GM13976 (cell line): ENCODE data around the gene C1R.

Experiments
- DNase-seq: peaks from one replicate; pipeline ENCODE4 v3.0.0; 2012; ENCODE audit warnings: low spot score
- CTCF ChIP-seq: IDR thresholded peaks from 2 replicates; pipeline ENCODE4 v1.5.1; 2012; ENCODE audit warnings: borderline replicate concordance, mild to moderate bottlenecking; ENCODE audit not compliant: insufficient read depth; ENCODE audit errors: extremely low read depth, missing control alignments, control extremely low read depth
- in situ Hi-C: fragments of 300-500 bp; cut with MboI; formaldehyde crosslinking; loops from one replicate; pipeline ENCODE4 v1.12.0; 2022; ENCODE audit warnings: low sequenced_read_pairs, mixed read lengths, inconsistent platforms; ENCODE audit not compliant: unreplicated experiment

C1R gene

GRCh38 chr12:7089196-7089871 is 2.9 kb downstream of the C1R start:
- TF ChIP-seq CTCF: no peak
- no peak for DNase-seq
- in situ Hi-C loops: no loop called here

GRCh38 chr12:7083125-7083524 is 9.1 kb downstream of the C1R start:
- in situ Hi-C loops: no loop called here
- TF ChIP-seq CTCF: no peak
- no peak for DNase-seq

GRCh38 chr12:7081037-7081436 is 11.2 kb downstream of the C1R start:
- in situ Hi-C loops: no loop called here
- no peak for TF ChIP-seq CTCF

GRCh38 chr12:7079826-7080125 is 12.5 kb downstream of the C1R start:
- no peak for DNase-seq
- in situ Hi-C loops: no loop called here
- TF ChIP-seq CTCF: no peak

More at GRCh38 chr12:7081037-7081436, 11.2 kb downstream of the C1R start:
- DNase-seq: no peak

- in situ Hi-C loops: no loop called here
- no peak for TF ChIP-seq CTCF
- no peak for DNase-seq
Observed at GRCh38 chr12:7078163-7078562, 14.1 kb downstream of the C1R start.

GRCh38 chr12:7076493-7076892 is 15.8 kb downstream of the C1R start:
- no peak for DNase-seq
- in situ Hi-C loops: no loop called here
- TF ChIP-seq CTCF: no peak
